OCI-LY3 (cell line): Measurements from ENCODE around the gene GLRA1.

Source experiments
- EZH2phosphoT487 ChIP-seq: fragments of 200-600 bp; shearing (Covaris generic); IDR thresholded peaks from 2 replicates; pipeline ENCODE4 v1.6.1; 2018; ENCODE audit warnings: antibody characterized with exemption, mixed run types, low read depth
- TF ChIP-seq, protein P1 (sequence below): fragments of 200-600, 300-600 bp; sonication (generic); IDR thresholded peaks from 2 replicates; pipeline ENCODE4 v1.5.1; 2014; ENCODE audit warnings: antibody characterized with exemption, low read length, low read depth

DNA sequence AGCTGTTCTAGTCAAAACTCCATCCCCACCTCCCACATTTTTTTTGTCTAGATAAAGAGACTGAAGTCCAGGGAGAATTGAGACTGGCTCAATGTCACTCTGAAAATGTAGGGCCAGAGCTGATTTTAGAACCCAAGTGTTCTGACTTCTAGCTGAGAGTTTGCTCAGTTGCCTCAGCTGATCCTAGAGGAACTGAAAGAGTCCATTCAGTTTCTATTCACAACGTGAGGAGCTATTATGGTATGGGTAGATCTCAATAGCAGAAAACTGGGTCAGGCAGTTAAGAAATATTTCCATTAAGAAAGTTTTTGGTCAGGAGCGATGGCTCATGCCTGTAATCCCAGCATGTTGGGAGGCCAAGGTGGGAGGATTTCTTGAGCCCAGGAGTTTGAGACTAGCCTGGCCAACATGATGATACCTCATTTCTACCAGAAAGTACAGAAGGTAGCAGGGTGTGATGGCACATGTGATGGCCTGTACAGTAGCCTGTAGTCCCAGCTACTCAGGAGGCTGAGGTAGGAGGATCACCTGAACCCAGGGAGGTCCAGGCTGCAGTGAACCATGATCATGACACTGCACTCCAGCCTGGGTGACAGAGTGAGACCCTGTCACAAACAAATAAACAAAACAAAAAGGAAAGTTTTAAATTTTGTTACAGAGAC, 61.7 kb downstream of the GLRA1 start:
- TF ChIP-seq, protein P1, sequence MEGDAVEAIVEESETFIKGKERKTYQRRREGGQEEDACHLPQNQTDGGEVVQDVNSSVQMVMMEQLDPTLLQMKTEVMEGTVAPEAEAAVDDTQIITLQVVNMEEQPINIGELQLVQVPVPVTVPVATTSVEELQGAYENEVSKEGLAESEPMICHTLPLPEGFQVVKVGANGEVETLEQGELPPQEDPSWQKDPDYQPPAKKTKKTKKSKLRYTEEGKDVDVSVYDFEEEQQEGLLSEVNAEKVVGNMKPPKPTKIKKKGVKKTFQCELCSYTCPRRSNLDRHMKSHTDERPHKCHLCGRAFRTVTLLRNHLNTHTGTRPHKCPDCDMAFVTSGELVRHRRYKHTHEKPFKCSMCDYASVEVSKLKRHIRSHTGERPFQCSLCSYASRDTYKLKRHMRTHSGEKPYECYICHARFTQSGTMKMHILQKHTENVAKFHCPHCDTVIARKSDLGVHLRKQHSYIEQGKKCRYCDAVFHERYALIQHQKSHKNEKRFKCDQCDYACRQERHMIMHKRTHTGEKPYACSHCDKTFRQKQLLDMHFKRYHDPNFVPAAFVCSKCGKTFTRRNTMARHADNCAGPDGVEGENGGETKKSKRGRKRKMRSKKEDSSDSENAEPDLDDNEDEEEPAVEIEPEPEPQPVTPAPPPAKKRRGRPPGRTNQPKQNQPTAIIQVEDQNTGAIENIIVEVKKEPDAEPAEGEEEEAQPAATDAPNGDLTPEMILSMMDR, result no peak
- TF ChIP-seq EZH2phosphoT487, result no peak
